T-helper 1 cell treated with Interleukin-12 subunit alpha and Interleukin-12 subunit beta and Interleukin-4 antibody, amounts not matched to agents 30 μg/mL and 1 μg/mL, for 36 hours (primary cell): ENCODE data around the gene KIF20A.
"Not testable (repeated sequence)": the region's sequence is repeated elsewhere in the genome, so short reads cannot be mapped to it uniquely, and the experiment has no call there.

Source experiments
- H3K27ac Mint-ChIP-seq: one replicate; pipeline ENCODE4 v1.8.0; 2021; ENCODE audit warnings: mild to moderate bottlenecking, mixed read lengths
- H3K27me3 Mint-ChIP-seq: one replicate; pipeline ENCODE4 v1.8.0; 2021; ENCODE audit warnings: low read depth, mixed read lengths
- H3K36me3 Mint-ChIP-seq: one replicate; pipeline ENCODE4 v1.8.0; 2021; ENCODE audit warnings: low read depth, mixed read lengths
- H3K4me1 Mint-ChIP-seq: one replicate; pipeline ENCODE4 v1.8.0; 2021; ENCODE audit warnings: low read depth, mixed read lengths
- H3K4me3 Mint-ChIP-seq: one replicate; pipeline ENCODE4 v1.8.0; 2021; ENCODE audit warnings: mild to moderate bottlenecking, moderate library complexity, mixed read lengths
- H3K9me3 Mint-ChIP-seq: one replicate; pipeline ENCODE4 v1.8.0; 2021; ENCODE audit warnings: mixed read lengths

KIF20A gene

DNA sequence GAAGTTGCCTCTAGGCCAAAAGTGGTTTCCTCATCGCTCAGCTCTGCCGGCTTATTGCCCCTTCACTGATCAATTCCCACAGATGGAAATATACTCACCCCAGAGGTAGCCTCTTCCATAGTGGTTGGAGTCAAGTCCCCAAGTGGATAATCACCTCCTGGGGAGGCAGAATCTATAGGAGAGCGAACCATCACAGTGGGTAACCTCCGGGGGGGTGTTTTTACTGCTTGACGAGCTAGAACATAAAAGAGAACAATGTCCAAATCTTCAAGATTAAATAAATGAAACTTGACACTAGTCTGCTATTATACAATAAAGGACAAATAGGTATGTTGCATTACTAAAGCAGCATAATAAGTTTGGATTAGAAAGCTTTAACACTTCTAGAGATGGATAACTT, 9.8 kb upstream of the KIF20A start:
- Mint-ChIP-seq H3K9me3 (no peaks in the 10 kb centered on the region), H3K4me1 (no peaks in the 10 kb centered on the region), H3K36me3 (peaks cover 66% of the 10 kb centered on the region), H3K4me3 (no peak overlapping the region), H3K27ac (no peak overlapping the region), H3K27me3 (no peaks in the 10 kb centered on the region)

DNA sequence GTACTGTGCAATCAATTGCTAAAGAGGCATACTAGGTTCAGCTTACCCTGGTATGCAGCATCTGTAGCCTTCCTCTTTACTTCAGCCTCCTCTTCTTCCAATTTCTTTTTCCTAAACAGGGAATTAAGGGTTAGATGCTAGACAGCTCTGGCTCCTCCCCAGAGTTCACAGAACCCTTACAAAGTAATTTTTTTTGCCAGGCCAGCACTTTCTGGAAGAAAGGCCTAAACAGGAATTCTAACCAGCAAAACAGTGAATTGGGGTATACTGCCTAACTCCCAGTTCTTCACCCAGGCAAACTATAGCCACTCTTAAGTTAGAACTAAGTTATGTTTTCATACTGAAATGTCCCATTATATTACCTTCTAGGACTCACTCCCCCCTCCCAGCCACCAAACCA, 8.6 kb upstream of the KIF20A start:
- Mint-ChIP-seq H3K27ac (no peak overlapping the region), H3K4me3 (no peak overlapping the region)

DNA sequence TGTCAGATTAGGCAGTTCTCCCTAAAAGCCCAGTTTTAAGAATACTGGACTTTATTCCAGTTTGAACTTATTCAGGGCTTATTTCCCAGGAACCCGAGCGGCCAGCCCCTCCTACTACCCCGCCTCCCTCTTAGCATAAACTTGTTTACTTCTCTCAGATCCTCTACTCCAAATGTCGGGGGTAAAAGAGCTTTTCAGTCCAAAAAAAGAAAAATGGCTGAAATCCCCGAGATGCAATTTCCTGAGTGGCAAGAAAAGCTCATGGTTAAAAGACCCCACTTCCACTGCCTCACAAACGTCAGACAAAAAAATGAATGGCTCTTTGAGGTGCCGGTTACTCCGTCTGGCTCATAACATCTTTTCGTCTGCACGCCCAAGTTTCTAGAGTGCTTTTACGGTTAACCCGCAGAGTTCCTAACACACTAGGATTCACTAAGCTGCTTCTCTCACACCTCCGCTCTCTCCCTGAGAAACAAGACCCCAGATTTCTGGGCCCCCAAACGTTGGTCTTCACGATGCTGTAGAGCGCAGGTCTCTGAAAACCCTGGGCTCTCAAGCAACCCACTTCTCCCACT, 884 bp upstream of the KIF20A start:
- peaks cover 21% of the 10 kb centered on the region for H3K4me1 Mint-ChIP-seq
- peaks cover 24% of the 10 kb centered on the region for H3K36me3 Mint-ChIP-seq
- peak overlapping the region; percentile 20 for H3K27ac Mint-ChIP-seq
- no peaks in the 10 kb centered on the region for H3K27me3 Mint-ChIP-seq
- no peak overlapping the region for H3K4me3 Mint-ChIP-seq
- H3K9me3 Mint-ChIP-seq: no peaks in the 10 kb centered on the region

More for the DNA sequence above, 8.6 kb upstream of the KIF20A start:
- H3K9me3 Mint-ChIP-seq: no peaks in the 10 kb centered on the region
- no peaks in the 10 kb centered on the region for H3K27me3 Mint-ChIP-seq
- no peaks in the 10 kb centered on the region for H3K4me1 Mint-ChIP-seq
- H3K36me3 Mint-ChIP-seq: peaks cover 59% of the 10 kb centered on the region

DNA sequence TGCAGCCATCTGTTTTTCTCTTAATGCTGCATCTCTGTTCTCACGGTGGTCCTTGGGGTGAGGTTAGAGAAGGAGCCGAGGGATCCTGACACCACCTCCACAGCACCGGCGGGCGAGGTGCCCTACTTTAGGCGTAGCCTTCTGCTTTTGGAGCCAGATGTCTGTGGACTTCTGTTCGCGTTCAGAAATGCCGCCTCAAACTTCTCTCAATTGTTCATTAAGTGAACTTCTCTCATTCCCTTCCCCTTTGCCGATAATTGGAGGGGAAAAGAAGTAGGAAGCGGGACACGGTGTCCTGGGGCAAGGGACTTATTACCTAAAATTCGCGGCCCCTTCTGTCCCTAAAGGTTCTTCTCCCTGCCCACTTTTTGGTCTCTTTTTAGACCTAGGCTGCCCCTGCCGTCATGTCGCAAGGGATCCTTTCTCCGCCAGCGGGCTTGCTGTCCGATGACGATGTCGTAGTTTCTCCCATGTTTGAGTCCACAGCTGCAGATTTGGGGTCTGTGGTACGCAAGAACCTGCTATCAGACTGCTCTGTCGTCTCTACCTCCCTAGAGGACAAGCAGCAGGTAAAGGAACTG, 455 bp downstream of the KIF20A start:
- Mint-ChIP-seq H3K36me3 (peaks cover 31% of the 10 kb centered on the region), H3K27ac (no peak overlapping the region), H3K4me3 (no peak overlapping the region), H3K4me1 (peaks cover 21% of the 10 kb centered on the region), H3K27me3 (no peaks in the 10 kb centered on the region), H3K9me3 (no peaks in the 10 kb centered on the region)

DNA sequence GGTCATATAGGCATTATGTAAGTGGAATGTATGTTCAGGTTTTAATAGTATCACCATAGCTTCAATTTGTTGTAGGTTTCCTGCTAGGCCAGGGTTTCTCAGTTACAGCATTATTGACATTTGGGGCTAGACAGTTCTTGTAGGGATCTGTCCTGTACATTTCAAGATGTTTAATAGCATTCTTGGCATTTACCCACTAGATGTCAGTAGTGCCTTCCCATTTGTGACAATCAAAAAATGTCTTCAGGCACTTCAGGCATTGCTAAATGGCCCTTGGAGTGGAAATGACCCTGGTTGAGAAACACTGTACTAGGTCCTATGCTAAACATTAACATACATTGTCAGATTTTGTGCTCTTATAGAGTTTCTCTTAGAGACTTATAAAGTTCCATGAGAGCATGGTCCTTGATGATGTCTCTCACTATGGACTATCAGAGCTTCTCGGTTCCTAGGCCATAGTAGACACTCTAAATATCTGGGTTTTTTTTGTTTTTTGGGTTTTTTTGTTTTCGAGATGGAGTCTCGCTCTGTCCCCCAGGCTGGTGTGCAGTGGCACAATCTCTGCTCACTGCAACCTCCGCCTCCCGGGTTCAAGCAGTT, 1.4 kb downstream of the KIF20A start:
- H3K27ac Mint-ChIP-seq: peak overlapping the region; percentile 54
- no peaks in the 10 kb centered on the region for H3K27me3 Mint-ChIP-seq
- no peak overlapping the region for H3K4me3 Mint-ChIP-seq
- H3K36me3 Mint-ChIP-seq: peaks cover 37% of the 10 kb centered on the region
- peaks cover 21% of the 10 kb centered on the region for H3K4me1 Mint-ChIP-seq
- no peaks in the 10 kb centered on the region for H3K9me3 Mint-ChIP-seq

DNA sequence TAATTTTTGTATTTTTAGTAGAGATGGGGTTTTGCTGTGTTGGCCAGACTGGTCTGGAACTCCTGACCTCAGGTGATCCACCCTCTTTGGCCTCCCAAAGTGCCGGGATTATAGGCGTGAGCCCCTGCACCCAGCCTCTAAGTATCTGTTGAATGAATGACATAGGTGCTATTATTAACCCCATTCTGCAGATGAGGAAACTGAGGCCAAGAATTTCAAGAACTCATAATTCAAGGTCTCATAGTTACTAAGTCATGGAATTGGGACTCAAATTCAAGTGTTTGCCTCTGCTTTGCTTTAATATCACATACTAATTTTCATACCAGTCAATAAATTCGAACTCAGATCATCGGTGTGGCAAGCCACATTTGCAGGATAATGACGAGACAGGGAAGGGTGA, 1.9 kb downstream of the KIF20A start:
- H3K36me3 Mint-ChIP-seq: peaks cover 37% of the 10 kb centered on the region
- no peaks in the 10 kb centered on the region for H3K9me3 Mint-ChIP-seq
- no peaks in the 10 kb centered on the region for H3K27me3 Mint-ChIP-seq
- H3K27ac Mint-ChIP-seq: no peak overlapping the region
- H3K4me1 Mint-ChIP-seq: peaks cover 21% of the 10 kb centered on the region
- no peak overlapping the region for H3K4me3 Mint-ChIP-seq

DNA sequence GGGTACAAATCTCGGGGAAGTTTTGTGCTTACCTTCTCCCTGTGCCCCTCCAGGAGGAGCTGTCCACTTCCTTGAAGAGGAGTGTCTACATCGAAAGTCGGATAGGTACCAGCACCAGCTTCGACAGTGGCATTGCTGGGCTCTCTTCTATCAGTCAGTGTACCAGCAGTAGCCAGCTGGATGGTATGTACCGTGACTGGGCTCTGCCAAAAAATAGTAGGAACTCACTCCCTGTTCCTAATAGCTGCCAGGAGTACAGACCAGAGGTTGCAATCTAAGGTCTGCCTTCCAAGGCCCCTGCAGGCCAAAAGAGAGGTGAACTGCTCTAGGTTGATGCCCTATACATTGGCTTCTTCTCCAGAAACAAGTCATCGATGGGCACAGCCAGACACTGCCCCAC, 3.9 kb downstream of the KIF20A start:
- no peak overlapping the region for H3K4me3 Mint-ChIP-seq
- H3K27me3 Mint-ChIP-seq: no peaks in the 10 kb centered on the region
- peaks cover 47% of the 10 kb centered on the region for H3K36me3 Mint-ChIP-seq
- H3K27ac Mint-ChIP-seq: no peak overlapping the region
- H3K9me3 Mint-ChIP-seq: no peaks in the 10 kb centered on the region
- H3K4me1 Mint-ChIP-seq: peaks cover 14% of the 10 kb centered on the region

DNA sequence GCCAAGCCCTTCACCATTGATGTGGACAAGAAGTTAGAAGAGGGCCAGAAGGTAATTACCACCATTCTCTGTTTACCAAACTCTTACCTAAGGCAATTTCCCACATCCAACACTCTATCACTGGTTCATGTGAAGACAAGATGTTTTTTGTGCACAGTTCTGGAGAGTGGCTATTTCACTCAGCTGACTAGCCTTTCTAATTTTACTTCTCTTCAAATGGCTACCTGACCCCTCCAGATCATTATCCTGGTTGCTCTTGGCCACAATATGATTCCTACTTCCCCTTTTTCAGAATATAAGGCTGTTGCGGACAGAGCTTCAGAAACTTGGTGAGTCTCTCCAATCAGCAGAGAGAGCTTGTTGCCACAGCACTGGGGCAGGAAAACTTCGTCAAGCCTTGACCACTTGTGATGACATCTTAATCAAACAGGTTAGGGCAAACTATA, 7.1 kb downstream of the KIF20A start:
- Mint-ChIP-seq H3K9me3 (no peaks in the 10 kb centered on the region), H3K36me3 (peaks cover 58% of the 10 kb centered on the region), H3K27ac (peak overlapping the region; percentile 8), H3K27me3 (no peaks in the 10 kb centered on the region), H3K4me3 (no peak overlapping the region), H3K4me1 (peaks cover 3% of the 10 kb centered on the region)

DNA sequence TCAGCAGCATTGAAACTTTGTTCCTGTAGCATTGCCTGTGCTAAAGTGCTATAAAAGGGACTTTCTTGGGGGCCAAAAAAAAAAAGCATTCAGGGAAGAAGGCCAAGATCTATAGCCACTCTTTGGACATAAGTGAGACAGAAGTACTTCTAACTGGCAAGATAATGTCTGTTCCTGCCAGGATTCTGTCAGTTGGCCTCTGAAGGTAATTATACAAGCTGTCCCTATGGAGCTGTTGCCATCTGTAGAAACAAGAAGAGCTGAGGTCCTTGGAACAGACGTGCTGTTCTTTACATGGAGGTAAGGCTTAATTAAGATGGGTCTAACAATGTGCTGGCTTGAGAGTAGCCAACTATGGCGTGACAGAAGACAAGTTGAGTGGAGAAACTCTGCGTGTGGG, 9.7 kb downstream of the KIF20A start:
- Mint-ChIP-seq H3K27ac (no peak overlapping the region), H3K4me1 (no peaks in the 10 kb centered on the region), H3K27me3 (no peaks in the 10 kb centered on the region), H3K4me3 (no peak overlapping the region), H3K36me3 (peaks cover 48% of the 10 kb centered on the region), H3K9me3 (no peaks in the 10 kb centered on the region)

DNA sequence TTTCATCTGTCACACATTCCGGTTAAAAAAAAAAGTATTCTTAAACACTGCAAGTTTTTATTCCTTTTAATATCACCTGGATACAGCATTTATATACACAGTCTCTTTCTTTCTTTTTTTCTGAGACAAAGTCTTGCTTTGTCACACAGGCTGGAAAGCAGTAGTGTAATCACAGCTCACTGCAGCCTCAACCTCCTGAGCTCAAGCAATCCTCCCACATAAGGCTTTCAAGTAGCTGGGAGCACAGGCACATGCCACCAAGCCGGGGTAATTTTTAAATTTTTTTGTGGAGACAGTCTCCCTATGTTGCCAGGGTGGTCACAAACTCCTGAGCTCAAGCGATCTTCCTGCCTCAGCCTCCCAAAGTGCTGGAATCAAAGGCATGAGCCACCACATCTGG, 13.9 kb downstream of the KIF20A start:
- Mint-ChIP-seq H3K9me3 (no peaks in the 10 kb centered on the region), H3K4me1 (no peaks in the 10 kb centered on the region), H3K36me3 (peaks cover 26% of the 10 kb centered on the region), H3K27me3 (no peaks in the 10 kb centered on the region), H3K27ac (no peak overlapping the region), H3K4me3 (no peak overlapping the region)

DNA sequence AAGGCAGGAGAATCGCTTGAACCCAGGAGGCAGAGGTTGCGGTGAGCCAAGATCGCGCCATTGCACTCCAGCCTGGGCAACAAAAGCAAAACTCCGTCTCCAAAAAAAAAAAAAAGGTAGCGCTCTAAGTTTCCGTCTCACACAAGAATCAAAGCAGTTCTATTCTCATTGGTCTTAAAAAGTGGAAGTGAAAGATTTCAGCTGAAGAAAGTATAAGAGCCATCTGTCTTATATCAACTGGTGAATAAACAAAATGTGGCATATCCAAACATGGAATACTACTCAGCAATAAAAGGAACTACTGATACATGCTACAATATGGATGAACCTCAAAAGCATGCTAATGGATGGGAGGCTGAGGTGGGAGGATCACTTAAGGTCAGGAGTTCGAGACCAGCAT, 14.9 kb downstream of the KIF20A start:
- H3K9me3 Mint-ChIP-seq, H3K27me3 Mint-ChIP-seq, H3K4me3 Mint-ChIP-seq, H3K4me1 Mint-ChIP-seq, H3K27ac Mint-ChIP-seq: not testable (repeated sequence)
- peaks cover 20% of the 10 kb centered on the region for H3K36me3 Mint-ChIP-seq

DNA sequence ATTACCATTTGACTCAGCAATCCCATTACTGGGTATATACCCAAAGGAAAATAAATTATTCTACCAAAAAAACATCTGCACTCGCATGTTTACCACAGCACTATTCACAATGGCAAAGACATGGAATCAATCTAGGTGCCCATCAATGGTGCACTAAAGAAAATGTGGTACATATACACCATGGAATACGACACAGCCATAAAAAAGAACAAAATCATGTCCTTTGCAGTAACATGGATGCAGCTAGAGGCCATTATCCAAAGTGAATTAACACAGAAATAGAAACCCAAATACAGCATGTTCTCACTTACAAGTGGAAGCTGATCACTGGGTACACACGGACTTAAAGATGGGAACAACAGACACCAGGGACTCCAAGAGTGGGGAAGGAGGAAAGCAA, 32.1 kb downstream of the KIF20A start:
- Mint-ChIP-seq H3K4me1 (peaks cover 17% of the 10 kb centered on the region), H3K27ac (peak overlapping the region; percentile 9), H3K9me3 (no peaks in the 10 kb centered on the region), H3K27me3 (no peaks in the 10 kb centered on the region), H3K4me3 (peak overlapping the region; percentile 64), H3K36me3 (peaks cover 8% of the 10 kb centered on the region)

DNA sequence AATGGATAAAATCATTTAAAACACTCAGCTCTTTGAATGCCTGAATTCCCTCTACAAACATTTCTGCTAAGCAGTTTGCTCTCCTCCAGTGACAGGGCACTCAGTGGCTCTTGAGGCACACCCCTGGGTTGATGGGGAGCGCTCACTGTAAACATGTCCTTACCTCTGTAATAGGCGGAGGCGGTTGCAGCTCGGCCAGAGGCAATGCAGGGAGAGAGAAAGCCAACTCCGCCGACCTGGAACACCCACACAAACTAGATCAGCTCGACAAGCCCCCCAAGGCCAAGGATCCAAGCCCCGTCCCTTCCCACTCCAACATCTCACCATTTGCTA, 33.9 kb downstream of the KIF20A start:
- H3K36me3 Mint-ChIP-seq: peaks cover 8% of the 10 kb centered on the region
- H3K9me3 Mint-ChIP-seq: no peaks in the 10 kb centered on the region
- peak overlapping the region; percentile 93 for H3K4me3 Mint-ChIP-seq
- H3K27ac Mint-ChIP-seq: peak overlapping the region; percentile 96
- H3K27me3 Mint-ChIP-seq: no peaks in the 10 kb centered on the region
- H3K4me1 Mint-ChIP-seq: peaks cover 17% of the 10 kb centered on the region

DNA sequence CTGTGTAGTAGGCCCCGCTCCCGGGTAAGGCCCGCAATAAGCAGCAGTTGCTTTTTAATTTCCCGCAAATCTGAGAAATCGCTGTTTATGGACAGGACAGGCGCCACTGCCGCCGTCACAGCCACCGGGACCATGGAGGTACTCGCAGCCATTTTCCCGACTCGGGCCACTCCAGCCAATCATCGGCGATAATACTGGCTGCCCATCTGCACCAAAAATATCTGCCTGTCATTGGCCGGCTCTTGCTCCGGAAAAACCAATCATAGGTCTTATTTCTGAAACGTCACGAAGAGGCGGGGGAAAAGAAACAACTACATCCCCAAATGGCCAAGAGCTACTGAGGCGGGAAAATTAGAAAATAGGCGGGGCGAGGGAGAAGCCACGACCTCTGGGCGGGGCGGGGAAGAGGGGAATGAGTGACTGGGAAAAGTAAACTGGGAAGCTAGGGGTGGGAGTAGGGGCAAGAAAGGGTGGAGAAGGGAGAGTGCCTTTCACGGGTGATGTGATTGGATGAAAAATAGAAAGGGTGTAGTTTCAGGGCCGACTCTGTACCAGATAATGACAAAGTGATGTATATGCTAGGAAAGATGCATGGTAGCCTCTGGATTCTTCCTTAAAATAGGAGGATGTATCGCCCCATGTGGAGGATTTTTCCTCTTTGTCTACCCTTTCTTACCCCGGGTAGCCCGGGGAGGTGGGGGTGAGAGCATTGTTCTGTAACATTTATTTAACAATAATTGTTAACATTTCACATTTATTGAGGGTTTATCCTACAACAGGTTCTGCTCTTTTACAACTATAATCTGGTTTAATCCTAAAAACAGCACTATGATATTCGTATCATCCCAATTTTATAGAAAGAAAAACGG, 34.5 kb downstream of the KIF20A start, which contains the start of gene CDC23:
Gene CDC23 (minus strand): TSS at position 163 of the 869 bp plus-strand sequence. CDS start 11 bp downstream, at position 152.
- Mint-ChIP-seq H3K27ac (peak within 1 kb of the TSS; percentile 96), H3K4me1 (peaks cover 17% of the 10 kb centered on the region), H3K4me3 (peak within 1 kb of the TSS; percentile 93), H3K9me3 (no peaks in the 10 kb centered on the region), H3K27me3 (no peaks in the 10 kb centered on the region), H3K36me3 (peaks cover 8% of the 10 kb centered on the region)

DNA sequence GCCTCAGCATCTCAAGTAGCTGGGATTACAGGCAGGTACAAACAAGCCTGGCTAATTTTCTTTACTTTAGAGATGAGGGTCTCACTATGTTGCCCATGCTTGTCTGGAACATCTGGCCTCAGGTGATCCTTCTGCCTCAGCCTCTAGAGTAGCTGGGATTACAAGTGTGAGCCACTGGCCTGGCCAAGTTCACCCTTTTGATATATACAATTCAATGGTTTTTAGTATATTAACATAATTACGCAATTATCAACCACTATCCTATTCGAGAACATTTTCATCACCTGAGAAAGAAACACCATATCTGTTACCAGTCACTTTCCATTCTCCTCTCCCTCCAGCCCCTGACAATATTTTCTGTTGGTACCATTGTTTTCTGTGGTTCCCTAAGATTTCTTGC, 37.9 kb downstream of the KIF20A start:
- peaks cover 4% of the 10 kb centered on the region for H3K36me3 Mint-ChIP-seq
- no peak overlapping the region for H3K27ac Mint-ChIP-seq
- H3K9me3 Mint-ChIP-seq: no peaks in the 10 kb centered on the region
- no peak overlapping the region for H3K4me3 Mint-ChIP-seq
- H3K27me3 Mint-ChIP-seq: peaks cover 3% of the 10 kb centered on the region
- peaks cover 10% of the 10 kb centered on the region for H3K4me1 Mint-ChIP-seq
